HG03460 (cell line): ENCODE data around the gene NLRC5.
"Not testable (repeated sequence)": the region's sequence is repeated elsewhere in the genome, so short reads cannot be mapped to it uniquely, and the experiment has no call there.

Experiments used
- ATAC-seq: cut with Tn5 transposase; IDR thresholded peaks from one replicate; pipeline ENCODE4 v1.9.1; 2021; ENCODE audit not compliant: unreplicated experiment

NLRC5 gene

DNA sequence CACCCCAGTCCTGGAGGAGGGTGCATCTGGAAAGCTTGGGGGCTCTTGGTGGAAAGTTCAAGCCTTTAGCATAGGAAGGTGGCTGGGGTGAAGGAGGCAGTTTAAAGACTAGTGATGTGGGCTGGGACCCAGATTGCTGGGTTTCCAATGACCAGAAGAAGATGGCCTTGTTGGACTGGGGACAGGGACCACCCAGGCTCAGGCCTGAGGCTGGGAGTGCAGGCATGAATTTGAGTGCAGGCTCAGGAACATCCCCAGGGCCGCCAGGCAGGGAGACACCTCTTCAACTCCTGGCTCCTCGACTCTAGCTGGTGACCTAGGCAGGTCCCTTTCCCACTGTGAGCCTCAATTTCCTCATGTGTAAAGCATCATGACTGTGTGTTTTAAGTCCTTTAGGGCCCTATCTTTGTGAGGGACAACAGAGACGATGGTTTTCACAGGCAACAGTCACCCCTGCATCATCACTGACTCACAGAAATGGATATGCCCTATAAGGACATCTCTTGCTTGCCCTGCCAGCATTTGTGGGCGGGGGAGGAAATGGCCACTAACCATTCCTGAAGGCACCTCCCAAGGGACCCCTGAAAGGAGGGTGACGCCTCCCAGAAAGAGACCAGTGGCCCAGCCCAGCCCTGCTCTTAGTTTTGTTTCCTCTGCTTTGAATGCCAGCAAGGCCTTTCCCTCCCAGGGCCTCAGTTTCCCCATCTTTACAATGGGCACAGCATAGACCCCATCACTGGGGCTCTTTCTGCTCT lies 11.1 kb downstream of the NLRC5 start:
- peak; percentile 51 for ATAC-seq

DNA sequence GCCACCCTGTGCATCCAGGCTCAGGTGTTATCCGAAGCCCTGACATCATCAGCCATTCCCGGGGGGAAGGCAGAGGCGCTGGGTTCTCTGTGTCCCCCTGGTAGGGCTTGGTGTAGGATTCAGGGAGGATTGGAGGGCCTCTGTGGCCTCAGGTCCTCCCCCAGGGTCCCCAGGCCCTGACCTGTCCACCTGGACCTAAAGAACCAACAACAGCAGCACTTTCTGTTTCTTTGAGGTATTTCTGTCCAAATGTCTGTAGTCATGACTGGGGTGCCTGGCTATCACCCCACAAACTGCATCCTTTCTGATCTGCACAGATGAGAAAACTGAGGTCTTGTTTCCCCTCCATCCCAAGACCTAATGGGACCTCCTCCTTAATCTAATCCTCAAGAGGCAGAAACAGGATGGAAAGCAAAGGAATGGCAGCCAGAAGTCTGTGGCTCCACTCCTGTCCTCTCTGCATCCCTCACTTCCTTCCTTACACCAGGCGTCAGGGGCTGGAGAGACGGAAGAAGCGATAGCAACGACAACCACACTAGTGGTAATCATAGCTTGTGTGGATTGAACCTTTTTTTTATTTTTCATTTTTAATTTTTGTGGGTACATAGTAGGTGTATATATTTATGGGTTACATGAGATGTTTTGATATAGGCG lies 11.8 kb downstream of the NLRC5 start:
- ATAC-seq, result no peak

DNA sequence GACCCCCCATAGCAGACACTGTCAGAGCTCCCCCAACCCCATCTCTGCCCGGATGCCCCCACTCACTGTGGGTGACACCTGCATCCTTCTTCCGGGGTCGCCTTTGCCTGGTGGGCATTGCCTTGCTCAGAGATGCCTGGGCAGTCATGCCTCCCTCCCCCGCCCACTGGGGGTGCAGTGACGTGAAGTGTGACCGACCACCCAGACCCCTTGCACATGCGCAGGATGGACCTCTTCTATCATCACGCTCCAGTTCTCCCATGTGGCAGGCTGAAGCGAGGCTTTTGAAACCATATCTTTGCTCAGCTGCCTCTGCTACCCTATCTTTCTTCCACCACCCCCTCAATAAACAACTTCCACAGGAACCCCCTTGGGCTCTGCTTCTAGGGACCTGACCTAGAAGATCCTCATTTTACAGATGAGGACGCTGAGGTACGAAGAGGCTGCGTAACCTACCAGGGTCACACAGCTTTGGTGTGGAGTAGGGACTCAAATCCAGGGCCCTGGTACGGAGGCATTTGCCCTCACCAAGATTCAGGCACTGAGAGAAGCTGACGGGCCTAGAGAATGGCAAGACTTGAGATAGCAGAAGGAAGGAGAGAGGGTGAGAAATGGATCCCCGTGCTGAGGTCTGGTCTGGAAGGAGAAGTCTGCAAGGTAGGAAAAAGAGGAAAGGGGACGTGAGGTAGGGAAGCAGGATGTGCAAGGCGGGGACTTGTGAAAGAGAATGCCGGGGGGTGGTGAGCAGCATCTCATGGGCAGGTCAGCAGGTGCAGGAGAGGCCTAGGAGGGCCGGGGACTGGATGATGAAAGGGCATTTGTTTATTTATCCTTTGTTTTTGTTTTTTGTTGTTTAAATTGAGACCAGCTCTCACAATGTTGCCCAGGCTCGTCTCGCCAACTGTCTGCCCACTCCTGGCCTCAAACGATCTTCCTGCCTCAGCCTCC lies 14.4 kb downstream of the NLRC5 start:
- no peak for ATAC-seq

DNA sequence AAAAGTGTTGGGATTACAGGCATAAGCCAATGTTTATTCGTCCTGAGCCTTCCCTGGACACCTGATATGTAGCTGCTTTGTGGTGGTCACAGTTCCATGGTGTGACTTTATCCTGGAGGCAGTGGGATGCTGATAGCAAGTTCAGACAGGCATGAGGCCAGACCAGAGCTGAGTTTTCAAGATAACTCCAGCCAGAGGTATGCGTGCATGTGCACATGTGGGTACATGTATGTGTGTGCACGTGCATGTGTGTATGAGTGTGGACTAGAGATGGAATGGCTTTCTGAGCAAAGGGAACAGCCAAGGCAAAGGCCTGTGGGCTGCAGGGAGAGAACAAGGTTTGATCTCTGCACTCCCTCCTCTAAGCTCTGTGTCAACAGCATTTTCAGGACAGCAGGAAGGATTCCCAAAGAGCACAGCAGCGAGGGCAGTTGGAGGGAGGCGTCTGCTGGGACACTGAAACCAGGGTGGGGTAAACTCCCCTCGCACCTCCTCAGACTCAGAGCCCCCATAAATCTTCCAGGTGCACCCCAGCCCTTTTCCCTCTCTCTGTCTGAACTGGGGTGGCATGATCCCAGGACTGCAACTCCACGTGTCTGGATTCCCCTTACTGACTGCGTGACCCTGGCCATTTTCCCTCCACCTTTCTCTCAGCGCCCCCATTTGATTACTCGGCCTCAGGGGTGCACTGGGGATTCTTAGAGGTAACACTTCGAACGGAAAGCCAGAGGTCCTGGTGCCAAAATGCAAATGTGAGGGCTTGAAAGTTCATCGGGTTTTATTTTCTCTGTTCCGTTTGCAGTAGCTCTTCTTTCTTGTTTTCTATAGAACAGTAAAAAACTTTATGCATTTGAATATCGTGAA lies 15.3 kb downstream of the NLRC5 start:
- no peak for ATAC-seq

DNA sequence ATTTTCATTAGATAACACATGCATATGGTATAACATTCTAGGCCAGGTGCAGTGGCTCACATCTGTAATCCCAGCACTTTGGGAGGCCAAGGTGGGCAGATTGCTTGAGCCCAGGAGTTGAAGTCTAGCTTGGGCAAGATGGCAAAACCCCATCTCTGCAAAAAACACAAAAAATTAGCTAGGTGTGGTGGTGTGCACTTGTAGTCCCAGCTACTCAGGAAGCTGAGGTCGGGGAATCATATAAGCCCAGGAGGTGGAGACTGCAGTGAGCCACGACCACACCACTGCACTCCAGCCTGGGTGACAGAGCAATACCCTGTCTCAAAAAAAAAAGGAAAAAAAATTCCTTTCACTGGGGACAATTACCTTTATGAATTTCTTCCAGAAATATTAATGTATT lies 16.2 kb downstream of the NLRC5 start:
- not testable (repeated sequence) for ATAC-seq

DNA sequence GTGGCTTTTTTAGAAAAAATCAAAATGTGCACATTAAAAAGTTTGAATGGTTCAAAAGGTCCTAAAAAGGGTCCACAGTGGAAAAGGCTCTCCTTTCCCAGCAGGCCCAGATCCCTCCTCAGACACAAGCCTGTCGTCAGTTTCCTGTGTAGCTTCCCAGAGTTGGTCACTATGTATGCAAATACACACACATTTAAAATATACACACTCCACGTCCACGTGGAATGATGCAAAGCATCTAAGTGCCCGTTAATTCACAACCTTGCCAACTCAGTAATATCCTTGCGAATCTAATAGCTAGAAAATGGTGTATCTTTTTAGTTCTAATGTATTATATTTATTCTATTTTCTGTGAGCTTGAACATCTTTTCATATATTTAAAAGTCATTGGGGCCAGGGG lies 17.7 kb downstream of the NLRC5 start:
- ATAC-seq, result no peak

DNA sequence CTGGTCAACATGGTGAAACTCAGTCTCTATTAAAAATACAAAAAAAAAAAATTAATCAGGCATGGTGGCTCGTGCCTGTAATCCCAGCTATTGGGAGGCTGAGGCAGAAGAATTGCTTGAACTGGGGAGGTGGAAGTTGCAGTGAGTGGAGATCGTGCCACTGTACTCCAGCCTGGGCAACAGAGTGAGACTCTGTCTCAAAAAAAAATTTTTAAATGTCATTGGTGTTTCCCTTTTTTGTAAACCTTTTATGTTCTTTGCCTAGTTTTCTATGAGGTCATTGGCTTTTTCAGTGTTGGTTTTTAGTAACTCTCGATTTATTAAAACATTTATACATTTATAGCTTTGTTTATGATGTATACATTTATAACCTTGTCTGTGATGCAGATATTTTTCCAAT lies 18.2 kb downstream of the NLRC5 start:
- no peak for ATAC-seq

DNA sequence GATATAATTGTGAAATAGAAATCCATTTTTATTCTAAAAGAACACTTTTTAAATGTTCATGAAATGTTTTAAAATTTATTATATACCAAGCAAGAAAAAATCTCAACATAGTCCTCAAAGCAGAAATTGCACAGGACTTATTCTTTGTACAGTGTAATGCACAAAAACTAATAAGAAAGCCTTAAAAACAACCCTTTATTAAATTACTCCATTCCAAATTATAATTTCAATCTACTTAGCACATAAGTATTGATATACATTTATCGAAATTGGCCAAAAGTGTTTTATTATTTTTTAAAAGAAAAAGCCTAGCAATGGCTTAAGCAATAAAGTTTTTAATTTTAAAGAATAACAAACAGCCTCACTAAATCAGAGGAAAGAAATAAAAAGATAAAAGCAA lies 19.1 kb downstream of the NLRC5 start:
- no peak for ATAC-seq

DNA sequence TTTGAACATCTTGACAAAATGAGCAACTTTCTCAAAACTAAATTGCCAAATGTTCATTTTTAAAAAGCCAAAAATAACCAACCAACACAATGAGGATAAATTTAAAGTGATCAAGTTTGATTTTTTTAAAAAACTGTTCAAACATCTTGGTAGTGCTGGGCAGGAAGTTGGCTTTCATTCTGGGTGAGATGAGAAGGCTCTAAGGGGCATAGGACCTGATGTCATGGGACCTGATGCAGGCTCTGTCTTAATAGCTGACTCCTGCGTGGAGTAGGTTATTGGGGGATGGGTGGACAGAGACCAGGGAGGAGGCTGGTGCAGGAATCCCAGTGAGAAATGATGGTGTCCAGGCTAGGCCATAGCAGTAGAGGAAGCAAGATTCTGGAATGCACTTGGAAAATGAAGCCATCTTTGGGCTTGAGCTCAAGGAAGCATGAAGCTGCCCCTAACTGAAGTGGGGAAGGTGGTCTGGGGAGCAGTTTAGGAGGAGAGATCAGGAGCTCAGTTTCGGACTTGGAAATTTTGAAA lies 20.4 kb downstream of the NLRC5 start:
- ATAC-seq, result no peak

DNA sequence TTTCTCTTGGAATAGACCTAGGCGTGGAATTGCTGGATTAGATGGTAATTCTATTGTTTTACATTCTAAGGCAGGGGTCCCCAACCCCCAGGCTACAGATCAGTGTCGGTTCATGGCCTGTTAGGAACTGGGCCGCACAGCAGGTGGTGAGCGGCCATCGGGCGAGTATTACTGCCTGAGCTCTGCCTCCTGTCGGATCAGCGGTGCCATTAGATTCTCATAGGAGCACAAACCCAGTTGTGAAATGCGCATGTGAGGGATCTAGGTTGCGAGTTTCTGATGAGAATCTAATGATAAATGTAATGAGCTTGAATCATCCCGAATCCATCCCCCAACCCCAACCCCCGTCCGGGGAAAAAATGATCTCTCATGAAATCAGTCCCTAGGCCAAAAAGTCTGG lies 23.0 kb downstream of the NLRC5 start:
- no peak for ATAC-seq

DNA sequence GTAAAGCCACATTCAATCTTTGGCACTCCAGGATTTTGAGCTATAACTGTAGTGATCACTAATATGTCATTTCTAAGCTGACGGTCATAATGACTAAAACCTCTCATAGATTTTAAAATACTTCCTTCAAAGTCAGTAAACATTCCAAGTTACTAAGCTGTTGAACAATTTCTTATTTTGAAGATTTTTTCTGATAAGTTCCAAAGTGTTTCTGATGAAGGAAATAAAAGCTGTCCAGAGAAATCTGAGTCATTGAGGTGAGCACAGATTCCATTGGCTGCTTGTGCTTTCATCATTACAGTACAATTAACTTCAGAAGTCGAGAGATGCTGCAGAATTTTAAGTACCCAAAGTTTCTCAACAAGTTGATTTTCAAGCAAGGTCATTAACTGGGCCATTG lies 23.9 kb downstream of the NLRC5 start:
- no peak for ATAC-seq

DNA sequence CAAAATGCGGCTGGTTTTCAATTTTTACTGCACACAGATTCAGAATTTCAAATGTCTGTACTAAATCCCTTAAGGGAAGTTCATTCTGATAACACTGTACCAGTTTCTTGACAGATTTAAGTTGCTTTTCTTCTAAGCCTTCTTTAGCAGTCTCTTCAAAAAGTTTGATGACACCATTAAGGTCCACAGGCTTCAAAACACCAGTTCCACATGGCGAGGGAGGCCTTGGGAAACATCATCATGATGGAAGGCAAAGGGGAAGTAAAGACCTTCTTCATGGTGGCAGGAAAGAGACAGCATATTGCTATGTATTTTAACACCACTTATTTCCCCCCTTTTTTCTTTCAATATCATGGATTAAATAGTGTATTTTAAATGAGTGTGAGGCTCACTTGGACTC lies 24.5 kb downstream of the NLRC5 start:
- no peak for ATAC-seq

DNA sequence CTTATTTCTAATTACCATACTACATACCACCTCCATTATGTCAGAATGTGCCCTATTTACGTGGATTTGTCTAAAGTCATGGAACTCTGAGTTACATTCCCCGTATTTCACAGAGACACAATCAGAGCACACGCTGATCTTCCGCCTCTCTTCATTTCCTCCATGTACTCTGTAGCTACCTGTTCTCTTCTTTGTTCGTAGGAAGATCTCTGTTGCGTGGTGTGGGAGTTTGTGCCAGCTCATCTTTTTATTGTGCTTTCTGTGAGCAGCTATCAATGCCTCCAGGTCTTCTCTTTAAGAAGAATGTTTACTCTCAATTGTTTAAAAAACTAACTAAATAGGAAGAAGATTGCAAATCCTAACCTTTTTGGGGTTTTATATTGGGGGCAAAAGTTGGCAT lies 26.9 kb downstream of the NLRC5 start:
- ATAC-seq, result no peak

DNA sequence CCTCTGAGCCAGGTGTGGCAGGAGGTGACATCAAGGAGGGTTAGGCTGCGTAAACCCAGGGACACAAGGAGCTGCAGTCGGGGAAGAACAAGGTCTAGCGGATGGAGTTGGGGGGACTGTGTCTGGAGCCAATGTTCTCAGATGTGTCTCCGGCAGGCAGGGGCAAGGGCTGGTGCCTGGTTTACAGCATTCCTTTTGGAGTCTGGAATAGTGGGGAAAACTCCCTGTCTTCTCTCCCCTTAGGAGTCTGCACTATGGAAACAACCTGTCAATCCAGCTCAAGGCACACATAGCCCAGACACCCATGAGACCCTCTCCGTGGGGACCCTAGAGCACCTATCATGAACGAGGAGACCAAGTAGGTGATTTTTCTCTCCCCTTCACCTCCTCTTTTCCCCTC lies 27.5 kb downstream of the NLRC5 start:
- ATAC-seq, result no peak

DNA sequence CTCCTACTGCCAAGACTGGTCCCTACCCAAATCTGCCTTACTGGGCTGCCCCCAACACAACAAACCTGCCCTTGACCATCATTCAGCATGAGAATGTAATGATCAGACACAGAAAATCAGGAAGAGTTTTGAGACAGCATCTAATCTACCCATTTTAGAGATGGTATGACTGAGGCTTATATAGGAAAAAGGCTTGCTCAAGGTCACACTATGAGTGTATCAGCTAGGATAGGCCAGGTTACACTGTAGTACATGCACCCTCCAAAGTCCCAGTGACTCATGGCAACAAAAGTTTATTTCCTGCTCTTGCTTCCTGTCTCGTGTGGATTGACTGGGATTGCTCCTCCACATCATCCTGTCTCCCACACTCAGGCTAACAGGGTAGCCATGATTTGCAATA lies 27.9 kb downstream of the NLRC5 start:
- ATAC-seq, result no peak

DNA sequence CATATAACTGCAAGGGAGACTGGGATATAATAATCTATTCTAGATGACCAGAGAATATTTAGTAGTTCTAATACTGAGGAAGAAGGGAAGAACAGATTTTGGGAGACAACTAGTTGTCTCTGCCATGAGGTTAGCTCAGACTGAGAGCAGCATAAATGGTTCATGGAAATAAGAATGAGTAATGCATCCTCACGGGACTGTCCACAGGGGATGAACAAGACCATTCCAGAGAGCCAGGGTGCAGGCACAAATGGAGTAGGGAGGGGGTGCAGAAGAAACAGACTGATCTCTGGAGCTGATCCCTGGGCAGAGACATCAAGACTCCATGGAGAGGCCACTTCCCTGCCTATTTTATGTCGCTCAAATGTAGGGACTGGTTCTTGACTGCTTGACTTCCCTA lies 30.4 kb downstream of the NLRC5 start:
- no peak for ATAC-seq

DNA sequence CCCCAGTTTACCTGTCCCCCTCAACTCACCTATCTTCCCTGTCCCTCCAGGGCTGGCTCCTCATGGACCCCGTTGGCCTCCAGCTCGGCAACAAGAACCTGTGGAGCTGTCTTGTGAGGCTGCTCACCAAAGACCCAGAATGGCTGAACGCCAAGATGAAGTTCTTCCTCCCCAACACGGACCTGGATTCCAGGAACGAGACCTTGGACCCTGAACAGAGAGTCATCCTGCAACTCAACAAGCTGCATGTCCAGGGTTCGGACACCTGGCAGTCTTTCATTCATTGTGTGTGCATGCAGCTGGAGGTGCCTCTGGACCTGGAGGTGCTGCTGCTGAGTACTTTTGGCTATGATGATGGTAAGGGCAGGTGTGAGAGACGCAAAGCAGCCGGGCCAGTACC lies 31.3 kb downstream of the NLRC5 start:
- no peak for ATAC-seq

DNA sequence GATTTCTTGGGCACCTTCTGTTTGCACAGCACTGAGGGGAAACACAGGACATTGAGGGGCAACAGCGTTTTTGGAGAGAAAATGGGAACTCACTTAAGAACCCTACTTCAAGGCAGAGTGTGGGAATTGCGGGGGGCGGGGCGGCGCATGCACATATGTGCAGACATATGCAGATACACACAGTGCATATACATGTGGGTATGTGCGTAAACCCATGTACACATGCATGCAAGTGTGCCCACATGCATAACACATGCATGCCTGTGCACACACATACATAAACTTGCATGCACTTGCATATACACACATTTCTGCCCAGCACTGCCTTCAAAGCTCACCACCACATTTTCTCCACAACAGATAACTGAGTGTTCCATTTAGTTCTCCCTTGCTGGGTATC lies 32.4 kb downstream of the NLRC5 start:
- no peak for ATAC-seq

DNA sequence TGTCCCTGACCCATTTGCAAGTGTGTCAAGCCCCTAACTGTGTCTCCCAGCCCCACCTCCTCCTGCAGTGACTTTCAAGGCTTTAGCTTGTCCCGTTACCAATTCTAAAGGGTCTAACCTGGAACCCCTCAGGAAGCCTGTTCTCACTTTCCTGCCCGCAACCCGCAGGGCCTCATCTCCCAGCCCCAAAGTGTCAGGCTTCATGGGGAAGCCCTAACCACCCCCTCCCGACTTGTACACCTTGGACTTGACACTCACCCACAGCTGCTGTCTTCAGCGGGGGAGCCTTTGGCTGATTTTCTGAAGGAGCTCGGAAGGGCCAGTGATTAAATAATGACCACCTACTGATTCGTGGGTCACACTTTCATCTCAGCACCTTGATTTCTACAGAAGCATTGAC lies 33.1 kb downstream of the NLRC5 start:
- ATAC-seq, result no peak

DNA sequence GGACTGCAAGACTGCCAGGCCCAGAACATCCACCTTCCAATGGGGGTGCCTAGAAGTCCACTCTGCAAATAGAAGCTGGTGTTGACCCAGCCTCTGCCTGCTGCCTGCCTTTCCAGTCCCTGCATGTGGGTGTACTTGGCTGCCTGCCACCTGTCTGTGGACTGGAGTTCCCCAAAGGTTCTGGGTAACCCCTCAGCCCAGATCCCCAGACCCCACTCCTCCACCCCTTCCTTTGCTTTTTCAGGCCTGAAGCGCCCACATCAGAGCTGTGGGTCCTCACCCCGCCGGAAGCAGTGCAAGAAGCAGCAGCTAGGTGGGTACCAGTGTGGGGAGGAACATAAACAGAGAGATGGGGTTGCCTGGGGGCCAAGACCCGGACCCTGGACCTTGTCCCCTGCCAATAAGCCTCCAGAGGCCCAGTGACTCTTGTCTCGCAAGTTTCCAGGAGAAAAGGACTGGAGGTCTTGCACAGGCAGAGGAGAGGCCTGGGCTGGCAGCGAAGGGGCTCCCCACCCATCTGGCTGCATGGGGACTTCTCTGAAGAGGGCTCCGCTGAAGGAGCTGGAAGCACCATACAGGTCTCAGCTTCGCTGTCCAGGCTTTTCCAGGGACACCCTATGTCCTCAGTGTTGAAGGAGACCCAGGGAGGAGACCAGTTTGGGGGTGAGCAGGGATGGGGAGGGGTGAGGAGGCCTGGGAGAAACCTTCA lies 34.3 kb downstream of the NLRC5 start:
- ATAC-seq, result no peak
